ENCODE data around the gene FAM200A. TPM values are rescaled to one million over a fixed set of nuclear protein-coding genes. Genes with fewer than 3 reads are reported as not detected.
"Not testable (repeated sequence)": the region's sequence is repeated elsewhere in the genome, so short reads cannot be mapped to it uniquely, and the experiment has no call there.

The FAM200A gene
- total RNA-seq, 1 experiment from 2014 or later: 5.2 TPM

GRCh38 chr7:99573257-99573656 is 21.3 kb upstream of the FAM200A start:
- Mint-ChIP-seq H3K4me1 (ENCODE audit: low read depth, unreplicated experiment) (no peaks in the 10 kb centered on the region), H3K9me3 (ENCODE audit: unreplicated experiment) (no peaks in the 10 kb centered on the region), H3K27ac (ENCODE audit: unreplicated experiment) (no peak overlapping the region), H3K36me3 (ENCODE audit: insufficient read depth, unreplicated experiment) (no peaks in the 10 kb centered on the region), H3K27me3 (ENCODE audit: insufficient read depth, unreplicated experiment) (peaks cover 7% of the 10 kb centered on the region), H3K4me3 (ENCODE audit: unreplicated experiment) (no peak overlapping the region)
- POLR2A ChIA-PET: interaction anchor here (0.6 kb wide), 1 partner anchor 39 kb away, joined by 13 read pairs; no protein-coding TSS in a partner anchor
- no peak for TF ChIP-seq CTCF (IDR thresholded peaks at IDR 0.05; ENCODE audit: insufficient read depth in 1 of 2, low read depth in 1 of 2, low read length in 1 of 2, severe bottlenecking in 1 of 2, unreplicated experiment in 1 of 2)
- Histone ChIP-seq H3K36me3 (ENCODE audit: control insufficient read depth, insufficient read depth, low read length) (no peaks in the 10 kb centered on the region), H3K27me3 (replicated peaks; ENCODE audit: control insufficient read depth, insufficient read depth, low read length) (no peaks in the 10 kb centered on the region), H3K9me3 (no peaks in the 10 kb centered on the region), H3K4me3 (ENCODE audit: low read depth, low read length) (no peak overlapping the region), H3K4me1 (no peaks in the 10 kb centered on the region)
- intact Hi-C loops (cut with micrococcal nuclease; ENCODE audit: unreplicated experiment): no loop called here
- no TSS peak for BruUV-seq (replicated peaks)
- CTCF ChIA-PET: no interaction called here
- no peak for DNase-seq

GRCh38 chr7:99571768-99572167 is 19.9 kb upstream of the FAM200A start:
- BruUV-seq (replicated peaks): no TSS peak
- no peak for DNase-seq
- intact Hi-C loops (cut with micrococcal nuclease; ENCODE audit: unreplicated experiment): no loop called here
- ChIA-PET CTCF (no interaction called here), POLR2A (no interaction called here)
- no peaks in the 10 kb centered on the region for H3K4me1 ChIP-seq
- H3K36me3 ChIP-seq (ENCODE audit: control insufficient read depth, insufficient read depth, low read length): no peaks in the 10 kb centered on the region
- H3K4me3 ChIP-seq (ENCODE audit: low read depth, low read length): no peak overlapping the region
- H3K4me3 Mint-ChIP-seq (ENCODE audit: unreplicated experiment): no peak overlapping the region
- H3K9me3 ChIP-seq: no peaks in the 10 kb centered on the region
- no peak overlapping the region for H3K27ac Mint-ChIP-seq (ENCODE audit: unreplicated experiment)
- TF ChIP-seq CTCF (IDR thresholded peaks at IDR 0.05; ENCODE audit: insufficient read depth in 1 of 2, low read depth in 1 of 2, low read length in 1 of 2, severe bottlenecking in 1 of 2, unreplicated experiment in 1 of 2): no peak
- H3K27me3 ChIP-seq (replicated peaks; ENCODE audit: control insufficient read depth, insufficient read depth, low read length): no peaks in the 10 kb centered on the region
- H3K4me1 Mint-ChIP-seq (ENCODE audit: low read depth, unreplicated experiment): no peaks in the 10 kb centered on the region
- H3K27me3 Mint-ChIP-seq (ENCODE audit: insufficient read depth, unreplicated experiment): peaks cover 7% of the 10 kb centered on the region
- H3K36me3 Mint-ChIP-seq (ENCODE audit: insufficient read depth, unreplicated experiment): no peaks in the 10 kb centered on the region
- no peaks in the 10 kb centered on the region for H3K9me3 Mint-ChIP-seq (ENCODE audit: unreplicated experiment)

GRCh38 chr7:99568770-99569169 is 16.9 kb upstream of the FAM200A start:
- H3K36me3 ChIP-seq (ENCODE audit: control insufficient read depth, insufficient read depth, low read length); H3K9me3 Mint-ChIP-seq (ENCODE audit: unreplicated experiment); H3K4me1 Mint-ChIP-seq (ENCODE audit: low read depth, unreplicated experiment); BruUV-seq (replicated peaks); H3K27ac Mint-ChIP-seq (ENCODE audit: unreplicated experiment); H3K27me3 ChIP-seq (replicated peaks; ENCODE audit: control insufficient read depth, insufficient read depth, low read length); H3K4me3 Mint-ChIP-seq (ENCODE audit: unreplicated experiment); H3K27me3 Mint-ChIP-seq (ENCODE audit: insufficient read depth, unreplicated experiment); intact Hi-C loops (cut with micrococcal nuclease; ENCODE audit: unreplicated experiment); POLR2A ChIA-PET; H3K9me3 ChIP-seq; DNase-seq; CTCF ChIA-PET; H3K4me3 ChIP-seq (ENCODE audit: low read depth, low read length): not testable (repeated sequence)
- peaks cover 10% of the 10 kb centered on the region; the same call in 1 of the 2 replicates for H3K4me1 ChIP-seq
- H3K36me3 Mint-ChIP-seq (ENCODE audit: insufficient read depth, unreplicated experiment): peaks cover 11% of the 10 kb centered on the region

GRCh38 chr7:99563650-99564049 is 11.7 kb upstream of the FAM200A start:
- Mint-ChIP-seq H3K27ac (ENCODE audit: unreplicated experiment) (peak overlapping the region; percentile 84), H3K36me3 (ENCODE audit: insufficient read depth, unreplicated experiment) (peaks cover 22% of the 10 kb centered on the region), H3K4me1 (ENCODE audit: low read depth, unreplicated experiment) (peaks cover 35% of the 10 kb centered on the region), H3K4me3 (ENCODE audit: unreplicated experiment) (peak overlapping the region; percentile 39), H3K9me3 (ENCODE audit: unreplicated experiment) (peaks cover 12% of the 10 kb centered on the region), H3K27me3 (ENCODE audit: insufficient read depth, unreplicated experiment) (no peaks in the 10 kb centered on the region)
- intact Hi-C loops (cut with micrococcal nuclease; ENCODE audit: unreplicated experiment): no loop called here
- CTCF ChIA-PET: interaction anchor here (0.5 kb wide), 1 partner anchor 40 kb away, joined by 3 read pairs; no protein-coding TSS in a partner anchor
- TF ChIP-seq CTCF (IDR thresholded peaks at IDR 0.05; ENCODE audit: insufficient read depth in 1 of 2, low read depth in 1 of 2, low read length in 1 of 2, severe bottlenecking in 1 of 2, unreplicated experiment in 1 of 2): no peak
- no TSS peak for BruUV-seq (replicated peaks)
- H3K4me1 ChIP-seq: peaks cover 38% of the 10 kb centered on the region
- no peaks in the 10 kb centered on the region for H3K27me3 ChIP-seq (replicated peaks; ENCODE audit: control insufficient read depth, insufficient read depth, low read length)
- DNase-seq: peak in 1 of 2 experiments; percentile 12
- no peaks in the 10 kb centered on the region for H3K9me3 ChIP-seq
- no peaks in the 10 kb centered on the region for H3K36me3 ChIP-seq (ENCODE audit: control insufficient read depth, insufficient read depth, low read length)
- POLR2A ChIA-PET: no interaction called here
- no peak overlapping the region for H3K4me3 ChIP-seq (ENCODE audit: low read depth, low read length)

Measured in Caco-2 (cell line).